Endodermal cell (in vitro differentiated cells): Measurements from ENCODE around the gene KRT5. TPM values are rescaled to one million over a fixed set of nuclear protein-coding genes. Genes with fewer than 3 reads are reported as not detected.

Experiments
- DNase-seq: peaks from one replicate; pipeline ENCODE4 v3.0.0-alpha.2; 2017
- H3K27ac ChIP-seq: 2 replicates; pipeline ENCODE4 v1.5.1; 2013; ENCODE audit warnings: mild to moderate bottlenecking, low read depth, low read length, moderate library complexity
- H3K27me3 ChIP-seq: 2 replicates; pipeline ENCODE4 v1.6.1; 2013; ENCODE audit warnings: mild to moderate bottlenecking, low read length, moderate library complexity; ENCODE audit not compliant: insufficient read depth, control insufficient read depth, poor library complexity, severe bottlenecking
- H3K36me3 ChIP-seq: 2 replicates; pipeline ENCODE4 v1.7.0; 2013; ENCODE audit warnings: mild to moderate bottlenecking, low read length, moderate library complexity; ENCODE audit not compliant: control insufficient read depth, insufficient read depth
- H3K4me1 ChIP-seq: one replicate; pipeline ENCODE4 v1.7.0; 2013; ENCODE audit warnings: low read length; ENCODE audit not compliant: control insufficient read depth, insufficient read depth
- H3K4me3 ChIP-seq: 2 replicates; pipeline ENCODE4 v1.5.1; 2013; ENCODE audit warnings: mild to moderate bottlenecking, low read length, moderate library complexity
- H3K9ac ChIP-seq: 2 replicates; pipeline ENCODE4 v1.6.1; 2013; ENCODE audit warnings: mild to moderate bottlenecking, low read length, moderate library complexity; ENCODE audit not compliant: poor library complexity, severe bottlenecking; ENCODE audit errors: extremely low read depth
- H3K9me3 ChIP-seq: 2 replicates; pipeline ENCODE4 v1.6.1; 2013; ENCODE audit warnings: mild to moderate bottlenecking, low read length, moderate library complexity; ENCODE audit not compliant: control insufficient read depth
- H3K27ac Mint-ChIP-seq: 2 replicates; pipeline ENCODE4 v1.8.0; 2020; ENCODE audit warnings: mixed read lengths
- H3K27me3 Mint-ChIP-seq: 2 replicates; pipeline ENCODE4 v1.8.0; 2021; ENCODE audit warnings: mild to moderate bottlenecking, mixed read lengths; ENCODE audit not compliant: insufficient read depth
- H3K36me3 Mint-ChIP-seq: 2 replicates; pipeline ENCODE4 v1.8.0; 2020; ENCODE audit warnings: low read depth, mixed read lengths
- H3K4me1 Mint-ChIP-seq: 2 replicates; pipeline ENCODE4 v1.8.0; 2020; ENCODE audit warnings: mixed read lengths
- H3K4me3 Mint-ChIP-seq: 2 replicates; pipeline ENCODE4 v1.8.0; 2020; ENCODE audit warnings: mild to moderate bottlenecking, moderate library complexity, mixed read lengths
- H3K9me3 Mint-ChIP-seq: 2 replicates; pipeline ENCODE4 v1.8.0; 2020; ENCODE audit warnings: mild to moderate bottlenecking, mixed read lengths
- CTCF ChIP-seq: fragments of 200-600 bp; sonication (generic); conservative IDR thresholded peaks from 2 replicates; pipeline ENCODE4 v1.5.0; 2021; ENCODE audit warnings: antibody characterized with exemption, mild to moderate bottlenecking
- WGBS, 2 experiments: methylation state at CpG; one replicate each; pipeline versions ENCODE4 v1.1.5 to v1.1.7; 2013; ENCODE audit warnings: missing lambda C conversion rate in 2 of 2, mixed read lengths in 1 of 2; ENCODE audit not compliant: insufficient coverage in 1 of 2, insufficient read length in 1 of 2; 5-methylcytosine and 5-hydroxymethylcytosine counted together
- total RNA-seq, 2 donors: library from RNA; stranded (reverse); fragmentation: NEBNext Ultra II Directional in 1 of 2; extraction: Animal tissue kit (Norgen Biotek cat#: 25700) in 1 of 2; gene quantifications; 2 replicates in 1 of 2; 3 replicates in 1 of 2; pipeline ENCODE4 v1.2.1, GENCODE V29; 2021

KRT5 gene
- total RNA-seq, 2 donors from 2014 or later, result not detected

DNA sequence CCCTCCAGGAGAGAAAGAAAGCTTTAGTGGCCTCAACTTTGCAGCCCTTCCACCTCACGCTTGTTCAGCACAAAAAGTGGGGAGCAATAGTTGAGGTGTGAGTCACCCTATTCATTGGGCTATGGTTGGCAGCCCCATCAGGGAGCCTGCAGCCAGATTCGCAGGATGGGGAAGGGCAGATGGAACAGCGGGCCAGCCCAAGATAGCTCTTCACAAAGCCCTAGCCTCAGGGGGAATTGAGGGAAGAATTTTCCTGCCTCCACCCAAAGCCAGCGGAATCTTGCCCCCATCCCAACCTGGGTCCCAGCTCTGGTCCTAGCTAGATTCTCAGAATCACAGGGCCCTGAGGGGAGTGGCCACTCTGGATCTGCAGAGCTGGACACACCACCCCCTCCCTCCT lies 3.6 kb upstream of the KRT5 start:
- H3K4me3 Mint-ChIP-seq, result no peak overlapping the region

DNA sequence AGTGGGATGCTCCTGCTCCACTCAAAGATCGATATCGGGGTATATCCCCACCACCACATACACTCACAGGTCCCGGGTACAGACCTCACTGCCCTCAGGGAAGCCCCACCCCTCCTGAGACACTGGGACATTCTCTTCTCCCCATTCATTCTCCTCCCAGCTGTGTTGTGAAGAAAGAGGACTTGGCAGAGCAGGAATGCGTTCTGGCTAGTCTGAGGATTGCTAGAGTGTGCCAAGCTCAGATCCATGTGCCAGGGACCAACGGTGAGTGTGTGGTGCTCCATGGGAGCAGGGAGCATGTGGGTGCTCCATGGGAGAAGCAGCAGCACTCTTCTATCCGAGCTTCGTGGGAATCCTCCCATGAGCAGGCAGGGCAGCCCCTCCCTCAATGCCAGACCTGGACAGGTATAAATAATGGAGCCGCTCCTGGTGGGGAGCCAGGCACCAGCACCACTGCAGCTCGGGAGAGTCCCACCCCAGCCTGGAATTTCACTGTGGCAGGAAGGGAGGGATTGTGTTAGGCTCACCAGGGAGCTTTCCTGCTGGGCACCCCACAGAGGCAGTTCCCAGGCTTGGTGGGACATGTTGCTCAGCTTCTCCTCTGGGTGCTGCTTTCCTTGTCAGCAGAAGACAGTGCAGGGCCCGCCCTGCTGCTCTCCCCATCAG lies 2.3 kb upstream of the KRT5 start:
- H3K27ac Mint-ChIP-seq, result peak overlapping the region; percentile 70
- Histone ChIP-seq H3K36me3 (no peaks in the 10 kb centered on the region), H3K9me3 (no peaks in the 10 kb centered on the region), H3K27ac (no peak overlapping the region), H3K27me3 (no peaks in the 10 kb centered on the region), H3K4me3 (no peak overlapping the region), H3K9ac (no peak overlapping the region), H3K4me1 (peaks cover 7% of the 10 kb centered on the region)
- WGBS, 2 experiments, result 80 to 90% methylated on average over 4 to 10 of the region's 10 CpGs
- H3K4me1 Mint-ChIP-seq, result peaks cover 23% of the 10 kb centered on the region
- H3K9me3 Mint-ChIP-seq, result no peaks in the 10 kb centered on the region
- peaks cover 2% of the 10 kb centered on the region for H3K27me3 Mint-ChIP-seq
- H3K4me3 Mint-ChIP-seq, result no peak overlapping the region
- H3K36me3 Mint-ChIP-seq, result no peaks in the 10 kb centered on the region
- peak; percentile 54 for DNase-seq
- no peak for TF ChIP-seq CTCF

More for the DNA sequence above, 3.6 kb upstream of the KRT5 start:
- no peak overlapping the region for H3K27ac Mint-ChIP-seq
- peaks cover 2% of the 10 kb centered on the region for H3K27me3 Mint-ChIP-seq
- peaks cover 23% of the 10 kb centered on the region for H3K4me1 Mint-ChIP-seq
- H3K9me3 ChIP-seq, result no peaks in the 10 kb centered on the region
- H3K27me3 ChIP-seq, result no peaks in the 10 kb centered on the region
- no peaks in the 10 kb centered on the region for H3K36me3 Mint-ChIP-seq
- no peak overlapping the region for H3K4me3 ChIP-seq
- no peaks in the 10 kb centered on the region for H3K9me3 Mint-ChIP-seq
- peaks cover 7% of the 10 kb centered on the region for H3K4me1 ChIP-seq
- H3K36me3 ChIP-seq, result no peaks in the 10 kb centered on the region
- no peak overlapping the region for H3K9ac ChIP-seq
- peak; percentile 45 for DNase-seq
- WGBS, 2 experiments, result 89% methylated on average over 4 of the region's 4 CpGs; no CpG with 5 or more reads in 1 of the 2 experiments
- H3K27ac ChIP-seq, result no peak overlapping the region
- no peak for TF ChIP-seq CTCF

DNA sequence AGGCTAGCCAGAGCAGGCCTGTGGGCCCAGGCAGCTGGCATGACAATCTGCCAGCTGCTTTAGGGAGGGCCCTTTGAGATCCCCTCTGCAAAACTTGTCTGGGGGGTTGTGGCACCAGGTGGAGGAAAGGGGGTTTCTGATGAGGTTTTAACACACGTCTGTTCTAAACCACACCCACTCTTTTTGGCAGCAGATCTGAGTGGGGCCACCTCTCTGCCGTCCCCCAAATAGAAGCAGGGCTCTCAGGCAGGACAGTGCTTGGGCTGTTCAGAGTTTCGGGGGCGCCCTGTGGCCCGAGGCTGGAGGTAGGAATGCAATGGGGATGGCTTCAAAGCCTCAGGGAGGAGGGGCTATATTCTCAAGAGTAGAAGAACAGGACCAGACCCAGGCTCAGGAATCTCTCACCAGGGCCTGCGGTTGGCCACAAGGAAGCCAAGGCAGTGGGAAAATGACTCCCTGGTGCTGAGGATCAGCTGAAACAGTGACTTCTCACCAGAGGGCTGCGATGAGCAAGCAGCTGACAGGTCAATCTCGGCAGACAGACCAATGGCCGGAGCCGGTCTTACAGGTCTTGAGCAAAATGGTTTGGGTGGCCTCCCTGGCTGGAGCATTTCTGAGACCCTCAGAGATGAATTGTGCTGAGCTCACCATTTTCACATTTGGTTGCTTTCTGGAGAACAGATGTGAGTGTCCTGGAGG lies 1.5 kb upstream of the KRT5 start:
- no peaks in the 10 kb centered on the region for H3K9me3 Mint-ChIP-seq
- no peak for TF ChIP-seq CTCF
- no peak overlapping the region for H3K4me3 Mint-ChIP-seq
- Histone ChIP-seq H3K36me3 (no peaks in the 10 kb centered on the region), H3K27ac (no peak overlapping the region), H3K4me1 (peaks cover 7% of the 10 kb centered on the region), H3K4me3 (no peak overlapping the region), H3K9ac (no peak overlapping the region), H3K27me3 (no peaks in the 10 kb centered on the region), H3K9me3 (no peaks in the 10 kb centered on the region)
- H3K27me3 Mint-ChIP-seq, result peaks cover 2% of the 10 kb centered on the region
- H3K36me3 Mint-ChIP-seq, result no peaks in the 10 kb centered on the region
- H3K27ac Mint-ChIP-seq, result peak overlapping the region; percentile 52
- 89 to 90% methylated on average over 6 to 10 of the region's 10 CpGs for WGBS, 2 experiments
- peaks cover 23% of the 10 kb centered on the region for H3K4me1 Mint-ChIP-seq
- peak; percentile 87 for DNase-seq
